GM23338 (cell line): ENCODE data around the gene ZFP62.

ENCODE experiments used
- CREB1 ChIP-seq: fragments of 250-450 bp; sonication (Bioruptor Pico); IDR thresholded peaks from 2 replicates; pipeline ENCODE4 v1.5.0; 2020; ENCODE audit warnings: low read depth, mild to moderate bottlenecking, moderate library complexity
- EZH2phosphoT487 ChIP-seq: fragments of 200-600 bp; sonication (generic); IDR thresholded peaks from one replicate; pipeline ENCODE4 v1.8.1; 2018; ENCODE audit warnings: antibody characterized with exemption; ENCODE audit not compliant: unreplicated experiment
- POLR2AphosphoS5 ChIP-seq: IDR thresholded peaks from 2 replicates; pipeline ENCODE4 v1.6.1; 2016; ENCODE audit warnings: antibody characterized with exemption, low read depth
- TF ChIP-seq, protein P1 (sequence below), 2 experiments: fragments of 200-600 bp in 1 of 2; sonication (generic) in 1 of 2; conservative IDR thresholded peaks; 2 replicates each; pipeline versions ENCODE4 v1.5.1 to v1.6.1; 2016 to 2017; ENCODE audit warnings: antibody characterized with exemption in 2 of 2, low read depth in 2 of 2, mild to moderate bottlenecking in 2 of 2, moderate library complexity in 1 of 2

DNA sequence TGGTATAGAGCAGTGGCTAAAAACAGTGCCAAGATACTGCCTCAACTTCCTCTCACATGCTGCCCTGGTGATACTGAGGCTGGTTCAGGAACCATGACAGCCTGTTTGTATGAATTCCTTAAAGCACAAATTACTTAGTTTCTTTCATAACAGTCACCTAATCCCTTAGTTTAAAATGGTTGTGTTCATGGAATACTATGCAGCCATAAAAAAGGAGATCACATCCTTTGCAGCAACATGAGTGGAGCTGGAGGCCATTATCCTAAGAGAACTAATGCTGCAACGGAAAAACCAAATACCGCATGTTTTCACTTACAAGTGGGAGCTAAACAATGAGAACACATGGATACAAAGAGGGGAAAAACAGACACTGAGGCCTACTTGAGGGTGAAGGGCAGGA is 21.8 kb downstream of the ZFP62 start:
- TF ChIP-seq, protein P1, sequence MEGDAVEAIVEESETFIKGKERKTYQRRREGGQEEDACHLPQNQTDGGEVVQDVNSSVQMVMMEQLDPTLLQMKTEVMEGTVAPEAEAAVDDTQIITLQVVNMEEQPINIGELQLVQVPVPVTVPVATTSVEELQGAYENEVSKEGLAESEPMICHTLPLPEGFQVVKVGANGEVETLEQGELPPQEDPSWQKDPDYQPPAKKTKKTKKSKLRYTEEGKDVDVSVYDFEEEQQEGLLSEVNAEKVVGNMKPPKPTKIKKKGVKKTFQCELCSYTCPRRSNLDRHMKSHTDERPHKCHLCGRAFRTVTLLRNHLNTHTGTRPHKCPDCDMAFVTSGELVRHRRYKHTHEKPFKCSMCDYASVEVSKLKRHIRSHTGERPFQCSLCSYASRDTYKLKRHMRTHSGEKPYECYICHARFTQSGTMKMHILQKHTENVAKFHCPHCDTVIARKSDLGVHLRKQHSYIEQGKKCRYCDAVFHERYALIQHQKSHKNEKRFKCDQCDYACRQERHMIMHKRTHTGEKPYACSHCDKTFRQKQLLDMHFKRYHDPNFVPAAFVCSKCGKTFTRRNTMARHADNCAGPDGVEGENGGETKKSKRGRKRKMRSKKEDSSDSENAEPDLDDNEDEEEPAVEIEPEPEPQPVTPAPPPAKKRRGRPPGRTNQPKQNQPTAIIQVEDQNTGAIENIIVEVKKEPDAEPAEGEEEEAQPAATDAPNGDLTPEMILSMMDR (conservative IDR thresholded peaks at IDR 0.05; ENCODE audit: low read depth in 2 of 2), result no peak
- TF ChIP-seq POLR2AphosphoS5, result no peak
- no peak for TF ChIP-seq EZH2phosphoT487
- TF ChIP-seq CREB1 (CRISPR knock-in tag), result no peak
